Lower lobe of right lung (tissue), 2 donors: ENCODE results near the gene CEACAM16. TPM values are rescaled to one million over a fixed set of nuclear protein-coding genes. Genes with fewer than 3 reads are reported as not detected.

Source experiments
- ATAC-seq, 2 donors: fragments of 200-7000 bp; cut with Tn5 transposase; one replicate each; pipeline ENCODE4 v1.9.1; 2020 to 2022; ENCODE audit warnings: mild to moderate bottlenecking in 2 of 2, moderate library complexity in 2 of 2
- DNase-seq: peaks from one replicate; pipeline ENCODE4 v3.0.0-alpha.2; 2020
- H3K27ac ChIP-seq: fragments of 200-600 bp; one replicate; pipeline ENCODE4 v1.8.0; 2022
- H3K27me3 ChIP-seq: fragments of 200-600 bp; one replicate; pipeline ENCODE4 v1.8.0; 2022; ENCODE audit warnings: low read depth
- H3K36me3 ChIP-seq: fragments of 200-600 bp; one replicate; pipeline ENCODE4 v1.8.0; 2022; ENCODE audit warnings: mild to moderate bottlenecking
- H3K4me1 ChIP-seq: fragments of 200-600 bp; one replicate; pipeline ENCODE4 v1.8.0; 2022
- H3K4me3 ChIP-seq: fragments of 200-600 bp; one replicate; pipeline ENCODE4 v1.8.0; 2022; ENCODE audit warnings: mild to moderate bottlenecking
- H3K9me3 ChIP-seq: fragments of 200-600 bp; one replicate; pipeline ENCODE4 v1.8.0; 2022
- intact Hi-C: fragments of 100-400 bp; cut with DNase I; formaldehyde crosslinking; loops from one replicate; pipeline ENCODE4 v1.11.0; 2022
- microRNA-seq: library from miRNA; unstranded; fragments of <30 nt; microRNA quantifications from one replicate; pipeline ENCODE4 v1.2.0, GENCODE V29; 2020; ENCODE audit warnings: borderline number of aligned reads
- total RNA-seq: library from RNA; stranded (reverse); fragmentation: NEBNext Ultra II Directional; extraction: Animal tissue kit (Norgen Biotek cat#: 25700); gene quantifications from one replicate; pipeline ENCODE4 v1.2.1, GENCODE V29; 2021
- TF ChIP-seq, protein P1 (sequence below): fragments of 200-600 bp; IDR thresholded peaks from one replicate; pipeline ENCODE4 v1.8.0; 2022; ENCODE audit warnings: antibody characterized with exemption, mild to moderate bottlenecking
- donor health status: DM: no; HTN: yes; CAD: no; lungs with severe emphysema.

The CEACAM16 gene
- total RNA-seq, 1 donor from 2014 or later: not detected

- Histone ChIP-seq H3K4me3 (no peak overlapping the region), H3K9me3 (no peaks in the 10 kb centered on the region), H3K4me1 (peaks cover 43% of the 10 kb centered on the region), H3K27ac (no peak overlapping the region), H3K27me3 (no peaks in the 10 kb centered on the region), H3K36me3 (peaks cover 57% of the 10 kb centered on the region)
- no peak for DNase-seq
- intact Hi-C loops: no loop called here
- no peak for ATAC-seq
- TF ChIP-seq, protein P1, sequence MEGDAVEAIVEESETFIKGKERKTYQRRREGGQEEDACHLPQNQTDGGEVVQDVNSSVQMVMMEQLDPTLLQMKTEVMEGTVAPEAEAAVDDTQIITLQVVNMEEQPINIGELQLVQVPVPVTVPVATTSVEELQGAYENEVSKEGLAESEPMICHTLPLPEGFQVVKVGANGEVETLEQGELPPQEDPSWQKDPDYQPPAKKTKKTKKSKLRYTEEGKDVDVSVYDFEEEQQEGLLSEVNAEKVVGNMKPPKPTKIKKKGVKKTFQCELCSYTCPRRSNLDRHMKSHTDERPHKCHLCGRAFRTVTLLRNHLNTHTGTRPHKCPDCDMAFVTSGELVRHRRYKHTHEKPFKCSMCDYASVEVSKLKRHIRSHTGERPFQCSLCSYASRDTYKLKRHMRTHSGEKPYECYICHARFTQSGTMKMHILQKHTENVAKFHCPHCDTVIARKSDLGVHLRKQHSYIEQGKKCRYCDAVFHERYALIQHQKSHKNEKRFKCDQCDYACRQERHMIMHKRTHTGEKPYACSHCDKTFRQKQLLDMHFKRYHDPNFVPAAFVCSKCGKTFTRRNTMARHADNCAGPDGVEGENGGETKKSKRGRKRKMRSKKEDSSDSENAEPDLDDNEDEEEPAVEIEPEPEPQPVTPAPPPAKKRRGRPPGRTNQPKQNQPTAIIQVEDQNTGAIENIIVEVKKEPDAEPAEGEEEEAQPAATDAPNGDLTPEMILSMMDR: no peak
Measured at GRCh38 chr19:44759083-44759804, 60.3 kb downstream of the CEACAM16 start.

Small RNAs within 50 kb of the gene (microRNA-seq; reads per million reads assigned to microRNA genes)
- gene MIR4531: not detected
- gene MIR8085: not detected

Other genes with a start within 250 kb of the CEACAM16 start
- gene ZNF180, start 198.6 kb upstream of the CEACAM16 start, total RNA-seq: 8.4 TPM
- 0.30 TPM for gene CEACAM20, start 169.5 kb upstream of the CEACAM16 start, total RNA-seq
- not detected for gene IGSF23, start 85.6 kb upstream of the CEACAM16 start, total RNA-seq
- 35.0 TPM for gene PVR, start 55.2 kb upstream of the CEACAM16 start, total RNA-seq
- 7.7 TPM for gene CEACAM19, start 27.7 kb upstream of the CEACAM16 start, total RNA-seq
- 41.0 TPM for gene BCL3, start 49.6 kb downstream of the CEACAM16 start, total RNA-seq
- gene CBLC, start 78.7 kb downstream of the CEACAM16 start, total RNA-seq: 2.3 TPM
- 205 TPM for gene BCAM, start 110.0 kb downstream of the CEACAM16 start, total RNA-seq
- 75.1 TPM for gene NECTIN2, start 147.1 kb downstream of the CEACAM16 start, total RNA-seq
- gene TOMM40, start 192.1 kb downstream of the CEACAM16 start, total RNA-seq: 40.8 TPM
- 447 TPM for gene APOE, start 206.6 kb downstream of the CEACAM16 start, total RNA-seq
- 816 TPM for gene APOC1, start 215.5 kb downstream of the CEACAM16 start, total RNA-seq
- 0.68 TPM for gene APOC4, start 243.1 kb downstream of the CEACAM16 start, total RNA-seq
- gene APOC2, start 246.9 kb downstream of the CEACAM16 start, total RNA-seq: 30.2 TPM